LNCAP (cell line): Measurements from ENCODE around the gene ZNF407.

Experiments used
- CTCF ChIP-seq: fragments of 450-650 bp; IDR thresholded peaks from 2 replicates; pipeline ENCODE4 v1.5.1; 2017; ENCODE audit warnings: mild to moderate bottlenecking

ZNF407 gene

GRCh38 chr18:74732380-74732779 is 134.7 kb downstream of the ZNF407 start:
- TF ChIP-seq CTCF: no peak

- no peak for TF ChIP-seq CTCF
Observed at GRCh38 chr18:74733598-74733997, 135.9 kb downstream of the ZNF407 start.

GRCh38 chr18:74734013-74734444 is 136.4 kb downstream of the ZNF407 start:
- TF ChIP-seq CTCF: no peak

GRCh38 chr18:74739926-74740325 is 142.3 kb downstream of the ZNF407 start:
- no peak for TF ChIP-seq CTCF

GRCh38 chr18:74742573-74743243 is 145.0 kb downstream of the ZNF407 start:
- TF ChIP-seq CTCF: no peak

- no peak for TF ChIP-seq CTCF
Observed at GRCh38 chr18:74745633-74746403, 148.1 kb downstream of the ZNF407 start.

GRCh38 chr18:74748809-74749208 is 151.1 kb downstream of the ZNF407 start:
- TF ChIP-seq CTCF: no peak
